Ovary (tissue), 9 donors: ENCODE results near the gene PPIF. TPM values are rescaled to one million over a fixed set of nuclear protein-coding genes. Genes with fewer than 3 reads are reported as not detected.

ENCODE experiments used
- DNase-seq, 5 donors: peaks; one replicate each; pipeline ENCODE4 v3.0.0-alpha.2; 2019 to 2020
- H3K27ac ChIP-seq, 2 donors: fragments of 200-600 bp; one replicate each; pipeline versions ENCODE4 v1.5.1 to v1.8.0; 2019 to 2022
- H3K27me3 ChIP-seq: fragments of 200-600 bp; one replicate; pipeline ENCODE4 v1.8.0; 2022
- H3K36me3 ChIP-seq: fragments of 200-600 bp; sonication (generic); one replicate; pipeline ENCODE4 v1.5.1; 2019
- H3K4me1 ChIP-seq: one replicate; pipeline ENCODE4 v1.8.1; 2013; ENCODE audit warnings: mild to moderate bottlenecking, moderate library complexity; ENCODE audit not compliant: insufficient read depth
- H3K4me3 ChIP-seq: fragments of 200-600 bp; sonication (generic); one replicate; pipeline ENCODE4 v1.5.1; 2017
- H3K9me3 ChIP-seq, 2 donors: fragments of 200-600 bp in 1 of 2; sonication (generic) in 1 of 2; one replicate each; pipeline versions ENCODE4 v1.5.1 to v1.8.1; 2013 to 2019; ENCODE audit warnings: mild to moderate bottlenecking in 1 of 2, moderate library complexity in 1 of 2
- EP300 ChIP-seq: sonication (generic); formaldehyde crosslinking; IDR thresholded peaks from one replicate; pipeline ENCODE4 v1.6.1; 2017; ENCODE audit warnings: antibody characterized with exemption
- POLR2A ChIP-seq: fragments of 450-650 bp; IDR thresholded peaks from one replicate; pipeline ENCODE4 v1.6.1; 2017; ENCODE audit warnings: antibody characterized with exemption, mild to moderate bottlenecking, moderate library complexity
- WGBS, 3 donors: extraction: QIAGEN DNeasy Blood & Tissue Kit in 1 of 3; methylation state at CpG; one replicate each; pipeline versions ENCODE4 v1.1.5 to v1.1.7; 2013 to 2017; 5-methylcytosine and 5-hydroxymethylcytosine counted together
- intact Hi-C, 4 donors: fragments of 100-400 bp; cut with DNase I; formaldehyde crosslinking; loops; one replicate each; pipeline versions ENCODE4 v1.11.0 to v1.15.1; 2022 to 2023
- polyA plus RNA-seq, 2 donors: library from polyadenylated mRNA; stranded (reverse); fragments of 200-250 nt in 1 of 2; fragments of 350-450 nt in 1 of 2; fragmentation: Illumina TruSeq in 1 of 2; extraction: RNeasy Lipid Tissue Mini Kit (QIAGEN cat#74804) in 1 of 2; gene quantifications; one replicate each; pipeline ENCODE4 v1.2.3, GENCODE V29; 2013 to 2014
- total RNA-seq, 7 donors: library from RNA; depleted of rRNA in 2 of 7; stranded (reverse); fragments of >200 nt in 2 of 7; fragmentation: NEBNext Ultra II Directional in 3 of 7; extraction: Animal tissue kit (Norgen Biotek cat#: 25700) in 3 of 7; gene quantifications; one replicate each; pipeline versions ENCODE4 v1.1.0 to v1.2.4, GENCODE V29; 2016 to 2023
- TF ChIP-seq, protein P1 (sequence below), 3 donors: fragments of 450-650 bp in 2 of 3; fragments of 200-600 bp in 1 of 3; IDR thresholded peaks; one replicate each; pipeline versions ENCODE4 v1.5.1 to v1.8.0; 2016 to 2022; ENCODE audit warnings: antibody characterized with exemption in 3 of 3, mild to moderate bottlenecking in 1 of 3
- donor health status: DM: no; HTN: no; CAD: no; lungs with moderate emphysema.
- donor health status: DM: no; HTN: no; CAD: no.
- donor health status: Bipolar disorder and iron deficiency.
- donor health status: DM: yes; HTN: yes; CAD: no.
- donor health status: DM: no; HTN: no; CAD: no.
- donor health status: DM: yes; HTN: yes; CAD: no.

PPIF gene
- total and polyA plus RNA-seq, 9 donors = 15.5 to 64.3 (median 32.3) TPM

DNA sequence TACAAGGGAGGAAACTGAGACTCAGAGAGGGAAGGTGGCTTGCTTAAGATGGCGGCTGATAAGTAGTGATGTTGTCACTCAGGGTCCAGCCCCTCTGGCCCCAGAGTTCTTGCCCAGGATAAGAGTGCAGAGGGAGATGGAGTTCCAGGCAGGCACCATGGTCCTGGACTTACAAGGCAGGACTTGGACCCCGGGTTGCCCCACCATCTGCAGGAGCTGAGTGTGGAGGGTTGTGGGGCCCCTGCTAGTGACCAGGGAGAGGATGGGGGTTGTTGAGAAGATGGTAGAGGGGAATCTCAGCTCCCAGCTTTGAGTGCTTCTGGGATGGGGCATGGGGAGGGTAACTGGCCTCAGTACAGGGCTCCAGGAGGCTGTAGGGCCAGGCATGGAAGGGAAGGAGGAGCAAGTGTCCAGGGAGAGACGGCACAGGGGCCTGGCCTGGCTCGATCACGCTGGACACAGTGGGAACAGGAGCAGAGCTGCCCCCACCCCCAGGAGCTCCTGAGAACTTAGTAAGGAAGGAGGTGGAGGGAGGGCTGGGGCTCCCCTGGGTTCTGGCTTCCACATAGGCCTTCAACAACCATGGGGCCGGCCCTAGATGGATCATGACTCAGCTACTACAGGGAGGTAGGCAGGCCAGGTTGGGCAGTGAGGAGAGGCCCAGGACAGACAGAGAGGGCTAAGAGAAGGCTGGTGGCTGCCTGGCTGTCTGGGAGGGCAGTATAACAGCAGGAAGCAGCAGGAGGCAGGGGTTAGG, 28.2 kb downstream of the PPIF start:
- no peak for DNase-seq
- intact Hi-C loops = loop anchor here (2.0 to 10.0 kb wide), 6 partner anchors 92 to 849 kb away; no protein-coding TSS in a partner anchor
- Histone ChIP-seq H3K27ac (no peak overlapping the region), H3K9me3 (no peaks in the 10 kb centered on the region), H3K4me1 (peaks cover 18% of the 10 kb centered on the region), H3K27me3 (no peaks in the 10 kb centered on the region), H3K4me3 (no peak overlapping the region), H3K36me3 (no peaks in the 10 kb centered on the region)
- TF ChIP-seq, protein P1, sequence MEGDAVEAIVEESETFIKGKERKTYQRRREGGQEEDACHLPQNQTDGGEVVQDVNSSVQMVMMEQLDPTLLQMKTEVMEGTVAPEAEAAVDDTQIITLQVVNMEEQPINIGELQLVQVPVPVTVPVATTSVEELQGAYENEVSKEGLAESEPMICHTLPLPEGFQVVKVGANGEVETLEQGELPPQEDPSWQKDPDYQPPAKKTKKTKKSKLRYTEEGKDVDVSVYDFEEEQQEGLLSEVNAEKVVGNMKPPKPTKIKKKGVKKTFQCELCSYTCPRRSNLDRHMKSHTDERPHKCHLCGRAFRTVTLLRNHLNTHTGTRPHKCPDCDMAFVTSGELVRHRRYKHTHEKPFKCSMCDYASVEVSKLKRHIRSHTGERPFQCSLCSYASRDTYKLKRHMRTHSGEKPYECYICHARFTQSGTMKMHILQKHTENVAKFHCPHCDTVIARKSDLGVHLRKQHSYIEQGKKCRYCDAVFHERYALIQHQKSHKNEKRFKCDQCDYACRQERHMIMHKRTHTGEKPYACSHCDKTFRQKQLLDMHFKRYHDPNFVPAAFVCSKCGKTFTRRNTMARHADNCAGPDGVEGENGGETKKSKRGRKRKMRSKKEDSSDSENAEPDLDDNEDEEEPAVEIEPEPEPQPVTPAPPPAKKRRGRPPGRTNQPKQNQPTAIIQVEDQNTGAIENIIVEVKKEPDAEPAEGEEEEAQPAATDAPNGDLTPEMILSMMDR (IDR thresholded peaks at IDR 0.05) = no peak
- TF ChIP-seq POLR2A = no peak
- 73 to 83% (median 81%) methylated on average over 6 of the region's 6 CpGs for WGBS, 3 donors

DNA sequence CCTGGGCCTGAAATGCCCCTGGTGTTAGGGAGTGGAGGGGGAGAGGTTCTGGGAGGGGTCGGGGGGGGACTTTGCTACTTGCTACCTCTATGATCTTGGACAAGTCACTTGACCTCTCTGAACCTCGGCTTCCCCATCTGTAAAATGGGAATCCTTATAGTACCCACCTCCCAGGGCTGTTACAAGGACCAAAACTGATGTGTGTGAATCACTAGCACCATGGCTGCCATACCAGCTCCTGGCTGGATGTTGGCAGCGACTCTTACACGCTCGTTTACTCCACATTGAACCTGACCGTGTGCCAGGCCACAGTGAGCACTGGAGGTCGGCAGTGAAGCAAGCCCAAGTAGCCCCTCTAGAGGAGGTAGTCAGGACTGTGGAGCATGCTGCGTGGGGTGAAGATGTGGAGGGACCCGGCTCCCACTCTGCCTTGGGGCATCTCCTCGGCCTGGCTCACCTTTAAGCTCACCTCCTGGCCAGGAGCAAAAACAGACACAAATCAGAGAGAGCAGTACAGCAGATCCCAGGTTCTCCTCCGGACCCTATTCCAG, 28.9 kb downstream of the PPIF start:
- WGBS, 3 donors = 80 to 85% (median 85%) methylated on average over 11 of the region's 11 CpGs
- TF ChIP-seq POLR2A = no peak
- TF ChIP-seq, protein P1 (IDR thresholded peaks at IDR 0.05) = no peak
- TF ChIP-seq EP300 = no peak
- Histone ChIP-seq H3K9me3 (no peaks in the 10 kb centered on the region), H3K4me1 (peaks cover 22% of the 10 kb centered on the region), H3K27ac (no peak overlapping the region), H3K36me3 (no peaks in the 10 kb centered on the region), H3K27me3 (no peaks in the 10 kb centered on the region), H3K4me3 (no peak overlapping the region)
- DNase-seq = peak in 1 of 5 donors; percentile 20
- intact Hi-C loops = loop anchor here in 3 of 4 donors (5.0 to 10.0 kb wide), 5 partner anchors 91 to 849 kb away; no protein-coding TSS in a partner anchor

GRCh38 chr10:79376751-79377556, 29.7 kb downstream of the PPIF start:
- H3K4me1 ChIP-seq = peaks cover 29% of the 10 kb centered on the region
- no peak for TF ChIP-seq EP300
- no peak for TF ChIP-seq POLR2A
- TF ChIP-seq, protein P1 (IDR thresholded peaks at IDR 0.05) = no peak
- no peaks in the 10 kb centered on the region for H3K27me3 ChIP-seq
- H3K4me3 ChIP-seq = no peak overlapping the region
- DNase-seq = no peak
- H3K27ac ChIP-seq = no peak overlapping the region
- intact Hi-C loops = loop anchor here in 3 of 4 donors (5.0 to 10.0 kb wide), 5 partner anchors 90 to 848 kb away; no protein-coding TSS in a partner anchor
- H3K36me3 ChIP-seq = no peaks in the 10 kb centered on the region
- H3K9me3 ChIP-seq = no peaks in the 10 kb centered on the region
- 91 to 93% (median 92%) methylated on average over 12 of the region's 12 CpGs for WGBS, 3 donors

- intact Hi-C loops = loop anchor here in 3 of 4 donors (5.0 to 10.0 kb wide), 5 partner anchors 90 to 847 kb away; no protein-coding TSS in a partner anchor
- no peaks in the 10 kb centered on the region for H3K27me3 ChIP-seq
- H3K4me1 ChIP-seq = peaks cover 33% of the 10 kb centered on the region
- H3K36me3 ChIP-seq = no peaks in the 10 kb centered on the region
- H3K9me3 ChIP-seq = no peaks in the 10 kb centered on the region
- no peak overlapping the region for H3K4me3 ChIP-seq
- H3K27ac ChIP-seq = no peak overlapping the region
- 87 to 90% (median 88%) methylated on average over 36 of the region's 36 CpGs for WGBS, 3 donors
- TF ChIP-seq EP300 = no peak
- TF ChIP-seq POLR2A = no peak
- TF ChIP-seq, protein P1 (IDR thresholded peaks at IDR 0.05) = no peak
- DNase-seq = no peak
Measured at GRCh38 chr10:79377557-79378382, 30.5 kb downstream of the PPIF start.
